ENCODE measurements around the gene ADAMTSL4.

Gene ADAMTSL4

GRCh38 chr1:150578272-150579109 lies 29.3 kb downstream of the ADAMTSL4 start:
- TF ChIP-seq YY1 (IDR thresholded peaks at IDR 0.05; ENCODE audit: low read depth), result peak; percentile 54
- TF ChIP-seq EP300 (IDR thresholded peaks at IDR 0.05; ENCODE audit: borderline replicate concordance), result peak; percentile 34; the same call in 1 of the 2 replicates
- no peak for TF ChIP-seq RAD21 (IDR thresholded peaks at IDR 0.05; ENCODE audit: low read depth)
- TF ChIP-seq TEAD4 (IDR thresholded peaks at IDR 0.05), result peak; percentile 71; the same call in 1 of the 2 replicates

DNA sequence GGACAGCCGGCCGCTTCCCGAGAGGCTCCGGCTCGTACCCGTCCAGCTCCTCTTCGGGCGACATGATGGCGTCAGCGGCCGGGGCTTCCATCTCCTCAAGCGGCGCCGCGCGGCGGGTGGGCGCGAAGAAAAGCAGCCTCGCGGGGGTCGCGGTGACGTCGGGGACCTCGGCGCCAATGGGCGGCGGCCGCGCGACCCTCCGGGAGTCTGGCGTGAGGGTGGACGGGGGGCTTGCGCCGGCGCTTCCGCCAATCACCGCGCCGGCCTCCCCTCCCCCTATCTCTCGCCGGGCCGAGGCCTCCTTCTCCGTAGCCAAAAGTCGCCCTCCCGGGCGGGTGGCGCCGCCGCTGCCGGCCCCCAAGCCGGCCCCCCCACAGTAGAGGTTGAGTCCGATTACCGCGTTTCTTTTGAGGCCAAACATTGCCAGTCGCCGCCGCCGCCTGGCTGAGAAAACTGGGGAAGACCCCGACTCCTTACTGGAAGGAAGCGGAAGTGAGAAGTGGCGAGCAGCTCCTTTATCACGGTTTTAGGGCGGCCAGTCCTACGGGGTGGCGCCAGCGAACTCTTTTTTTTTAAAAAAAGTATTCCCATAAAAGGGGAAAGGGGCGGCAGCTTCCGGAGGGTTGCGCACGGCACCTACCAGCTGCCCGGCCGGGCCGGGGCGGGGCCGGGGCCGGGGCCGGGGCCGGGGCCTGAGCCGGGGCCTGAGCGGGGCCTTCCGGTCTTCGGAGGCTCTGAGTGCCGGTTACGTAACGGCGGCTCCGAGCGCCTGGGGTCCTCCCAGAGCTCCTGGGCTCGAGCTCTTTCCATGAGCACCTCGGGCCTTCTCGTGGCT lies 30.1 kb downstream of the ADAMTSL4 start, which contains the start of gene MCL1:
MCL1 (minus strand) TSS at position 501 of the 835 bp plus-strand sequence; CDS start at position 421, 80 bp downstream.
- peak; percentile 99 for TF ChIP-seq TAF1 (IDR thresholded peaks at IDR 0.05; ENCODE audit: low read depth)
- no peak for TF ChIP-seq CREB1 (IDR thresholded peaks at IDR 0.05; ENCODE audit: low read depth)
- peak; percentile 8; the same call in 1 of the 2 replicates for TF ChIP-seq RAD21 (IDR thresholded peaks at IDR 0.05; ENCODE audit: low read depth)
- no peak for TF ChIP-seq EGR1 (IDR thresholded peaks at IDR 0.05)
- peak; percentile 75; the same call in 1 of the 2 replicates for TF ChIP-seq ZBTB7A (IDR thresholded peaks at IDR 0.05; ENCODE audit: low read depth)
- peak; percentile 59 for TF ChIP-seq TCF12 (IDR thresholded peaks at IDR 0.05; ENCODE audit: low read depth)
- 0 out of 2 replicates have a peak, but pooled peaks have one; percentile 17 for TF ChIP-seq USF1 (IDR thresholded peaks at IDR 0.05)
- 0 out of 2 replicates have a peak, but pooled peaks have one; percentile 13 for TF ChIP-seq NFIC (IDR thresholded peaks at IDR 0.05)
- TF ChIP-seq CEBPB (IDR thresholded peaks at IDR 0.05), result no peak
- no peak for TF ChIP-seq TEAD4 (IDR thresholded peaks at IDR 0.05)
- TF ChIP-seq MAX (IDR thresholded peaks at IDR 0.05), result peak; percentile 12; the same call in 1 of the 2 replicates
- TF ChIP-seq YY1 (IDR thresholded peaks at IDR 0.05; ENCODE audit: low read depth), result peak; percentile 76
- TF ChIP-seq EP300 (IDR thresholded peaks at IDR 0.05; ENCODE audit: borderline replicate concordance), result no peak
- TF ChIP-seq FOXM1 (IDR thresholded peaks at IDR 0.05; ENCODE audit: borderline replicate concordance, low read depth), result no peak
- TF ChIP-seq REST (IDR thresholded peaks at IDR 0.05; ENCODE audit: low read depth), result no peak

DNA sequence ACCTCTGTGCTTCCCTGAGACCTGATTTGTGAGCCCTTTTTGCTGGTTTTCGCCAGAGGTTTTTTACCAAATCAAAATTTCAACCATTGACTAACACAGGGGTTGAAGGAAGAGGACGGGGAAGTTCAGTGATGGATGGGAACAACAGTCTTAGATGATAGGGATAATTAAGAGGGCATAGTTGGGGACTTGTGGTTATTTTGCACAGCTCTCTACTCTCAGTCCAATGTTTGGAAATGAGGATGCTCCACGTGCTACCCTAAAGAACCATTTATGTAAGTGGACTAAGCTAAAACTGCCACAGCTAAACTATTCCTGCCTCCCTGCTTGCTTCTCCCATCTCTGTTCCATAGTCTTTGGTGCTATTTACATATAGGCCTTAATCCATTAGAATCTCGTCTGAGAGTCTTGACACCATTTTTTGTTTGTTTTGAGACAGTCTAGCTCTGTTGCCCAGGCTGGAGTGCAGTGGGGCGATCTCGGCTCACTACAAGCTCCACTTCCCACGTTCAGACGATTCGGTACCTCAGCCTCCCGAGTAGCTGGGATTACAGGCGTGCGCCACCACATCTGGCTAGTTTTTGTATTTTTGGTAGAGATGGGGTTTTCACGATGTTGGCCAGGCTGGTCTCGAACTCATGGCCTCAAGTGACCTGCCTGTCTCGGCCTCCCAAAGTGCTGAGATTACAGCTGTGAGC lies 30.9 kb downstream of the ADAMTSL4 start:
- no peak for TF ChIP-seq REST (IDR thresholded peaks at IDR 0.05; ENCODE audit: low read depth)
- no peak for TF ChIP-seq CEBPB (IDR thresholded peaks at IDR 0.05)
- TF ChIP-seq RAD21 (IDR thresholded peaks at IDR 0.05; ENCODE audit: low read depth), result no peak
- TF ChIP-seq NFIC (IDR thresholded peaks at IDR 0.05), result no peak
- no peak for TF ChIP-seq TAF1 (IDR thresholded peaks at IDR 0.05; ENCODE audit: low read depth)
- TF ChIP-seq MAX (IDR thresholded peaks at IDR 0.05), result no peak
- no peak for TF ChIP-seq TCF12 (IDR thresholded peaks at IDR 0.05; ENCODE audit: low read depth)
- no peak for TF ChIP-seq EGR1 (IDR thresholded peaks at IDR 0.05)
- TF ChIP-seq ZBTB7A (IDR thresholded peaks at IDR 0.05; ENCODE audit: low read depth), result no peak
- no peak for TF ChIP-seq CREB1 (IDR thresholded peaks at IDR 0.05; ENCODE audit: low read depth)
- TF ChIP-seq USF1 (IDR thresholded peaks at IDR 0.05), result no peak

DNA sequence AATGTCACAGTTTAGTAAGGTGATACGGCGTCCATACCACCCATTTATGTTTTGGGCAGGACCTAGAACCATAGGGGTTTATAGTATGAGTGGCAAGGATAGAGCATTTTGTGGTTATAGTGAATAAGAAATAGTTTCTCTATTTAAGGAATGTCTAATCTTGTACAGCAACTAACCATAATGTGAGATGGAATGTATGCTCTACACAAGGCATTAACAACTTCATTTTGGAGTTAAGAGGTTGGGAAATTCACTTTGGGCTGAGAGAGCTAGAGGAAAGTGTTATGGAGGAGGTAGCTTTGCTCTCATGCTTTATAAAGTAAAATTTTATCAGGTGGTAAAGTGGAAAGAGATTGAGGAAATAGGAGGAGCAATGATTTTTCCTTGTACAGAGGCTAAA lies 33.2 kb downstream of the ADAMTSL4 start:
- TF ChIP-seq RAD21 (IDR thresholded peaks at IDR 0.05; ENCODE audit: low read depth) (no peak), ZBTB7A (IDR thresholded peaks at IDR 0.05; ENCODE audit: low read depth) (no peak), TEAD4 (IDR thresholded peaks at IDR 0.05) (no peak), TCF12 (IDR thresholded peaks at IDR 0.05; ENCODE audit: low read depth) (no peak)
